HUES48 (cell line): Measurements from ENCODE around the gene DDX27.

Source experiments
- H3K27ac ChIP-seq: one replicate; pipeline ENCODE4 v1.7.0; 2013; ENCODE audit warnings: low read depth, low read length, inconsistent platforms
- H3K27me3 ChIP-seq: 2 replicates; pipeline ENCODE4 v1.6.1; 2013; ENCODE audit warnings: mild to moderate bottlenecking, low read length; ENCODE audit not compliant: control insufficient read depth, insufficient read depth
- H3K36me3 ChIP-seq: 2 replicates; pipeline ENCODE4 v1.6.1; 2013; ENCODE audit warnings: low read length; ENCODE audit not compliant: control insufficient read depth, insufficient read depth
- H3K4me1 ChIP-seq: 2 replicates; pipeline ENCODE4 v1.6.1; 2013; ENCODE audit warnings: mild to moderate bottlenecking, low read length; ENCODE audit not compliant: control insufficient read depth, insufficient read depth
- H3K4me3 ChIP-seq: 2 replicates; pipeline ENCODE4 v1.5.1; 2013; ENCODE audit warnings: mild to moderate bottlenecking, low read depth, low read length
- H3K9ac ChIP-seq: 2 replicates; pipeline ENCODE4 v1.6.1; 2013; ENCODE audit warnings: mild to moderate bottlenecking, low read depth, low read length, moderate library complexity
- H3K9me3 ChIP-seq: 2 replicates; pipeline ENCODE4 v1.6.1; 2013; ENCODE audit warnings: low read length; ENCODE audit not compliant: control insufficient read depth, insufficient read depth

Gene DDX27

GRCh38 chr20:49248879-49249665, 29.9 kb downstream of the DDX27 start:
- Histone ChIP-seq H3K4me1 (no peaks in the 10 kb centered on the region), H3K36me3 (peaks cover 91% of the 10 kb centered on the region), H3K27ac (no peak overlapping the region), H3K27me3 (no peaks in the 10 kb centered on the region), H3K4me3 (no peak overlapping the region), H3K9ac (no peak overlapping the region), H3K9me3 (no peaks in the 10 kb centered on the region)

GRCh38 chr20:49252556-49253350, 33.5 kb downstream of the DDX27 start:
- peaks cover 90% of the 10 kb centered on the region for H3K36me3 ChIP-seq
- no peaks in the 10 kb centered on the region for H3K27me3 ChIP-seq
- no peak overlapping the region for H3K9ac ChIP-seq
- H3K4me1 ChIP-seq = no peaks in the 10 kb centered on the region
- no peaks in the 10 kb centered on the region for H3K9me3 ChIP-seq
- H3K27ac ChIP-seq = no peak overlapping the region
- no peak overlapping the region for H3K4me3 ChIP-seq

- Histone ChIP-seq H3K4me3 (no peak overlapping the region), H3K27me3 (no peaks in the 10 kb centered on the region), H3K9me3 (no peaks in the 10 kb centered on the region), H3K4me1 (no peaks in the 10 kb centered on the region), H3K36me3 (peaks cover 85% of the 10 kb centered on the region), H3K27ac (no peak overlapping the region), H3K9ac (no peak overlapping the region)
Observed at GRCh38 chr20:49256261-49256660, 37.0 kb downstream of the DDX27 start.

GRCh38 chr20:49259284-49259683, 40.1 kb downstream of the DDX27 start:
- Histone ChIP-seq H3K9ac (no peak overlapping the region), H3K36me3 (peaks cover 84% of the 10 kb centered on the region), H3K9me3 (no peaks in the 10 kb centered on the region), H3K4me1 (no peaks in the 10 kb centered on the region), H3K4me3 (no peak overlapping the region), H3K27ac (no peak overlapping the region), H3K27me3 (no peaks in the 10 kb centered on the region)

GRCh38 chr20:49259799-49260198, 40.6 kb downstream of the DDX27 start:
- peaks cover 84% of the 10 kb centered on the region for H3K36me3 ChIP-seq
- no peaks in the 10 kb centered on the region for H3K9me3 ChIP-seq
- no peak overlapping the region for H3K4me3 ChIP-seq
- no peaks in the 10 kb centered on the region for H3K27me3 ChIP-seq
- no peak overlapping the region for H3K27ac ChIP-seq
- no peak overlapping the region for H3K9ac ChIP-seq
- H3K4me1 ChIP-seq = no peaks in the 10 kb centered on the region

- Histone ChIP-seq H3K36me3 (peaks cover 86% of the 10 kb centered on the region), H3K4me1 (no peaks in the 10 kb centered on the region), H3K9ac (no peak overlapping the region), H3K4me3 (no peak overlapping the region), H3K9me3 (no peaks in the 10 kb centered on the region), H3K27ac (no peak overlapping the region), H3K27me3 (no peaks in the 10 kb centered on the region)
Observed at GRCh38 chr20:49260218-49260617, 41.0 kb downstream of the DDX27 start.

GRCh38 chr20:49261173-49261572, 42.0 kb downstream of the DDX27 start:
- Histone ChIP-seq H3K36me3 (peaks cover 86% of the 10 kb centered on the region), H3K27ac (no peak overlapping the region), H3K4me1 (no peaks in the 10 kb centered on the region), H3K4me3 (no peak overlapping the region), H3K27me3 (no peaks in the 10 kb centered on the region), H3K9ac (no peak overlapping the region), H3K9me3 (no peaks in the 10 kb centered on the region)

- Histone ChIP-seq H3K4me1 (no peaks in the 10 kb centered on the region), H3K27me3 (no peaks in the 10 kb centered on the region), H3K9ac (no peak overlapping the region), H3K36me3 (peaks cover 78% of the 10 kb centered on the region), H3K4me3 (no peak overlapping the region), H3K9me3 (no peaks in the 10 kb centered on the region), H3K27ac (no peak overlapping the region)
Observed at GRCh38 chr20:49262444-49262843, 43.2 kb downstream of the DDX27 start.

GRCh38 chr20:49267327-49267726, 48.1 kb downstream of the DDX27 start:
- Histone ChIP-seq H3K27me3 (no peaks in the 10 kb centered on the region), H3K9me3 (no peaks in the 10 kb centered on the region), H3K4me3 (no peak overlapping the region), H3K4me1 (no peaks in the 10 kb centered on the region), H3K27ac (no peak overlapping the region), H3K9ac (no peak overlapping the region), H3K36me3 (peaks cover 79% of the 10 kb centered on the region)

GRCh38 chr20:49268600-49269365, 49.6 kb downstream of the DDX27 start:
- Histone ChIP-seq H3K4me3 (no peak overlapping the region), H3K27me3 (no peaks in the 10 kb centered on the region), H3K4me1 (no peaks in the 10 kb centered on the region), H3K9me3 (no peaks in the 10 kb centered on the region), H3K27ac (no peak overlapping the region), H3K36me3 (peaks cover 79% of the 10 kb centered on the region), H3K9ac (no peak overlapping the region)

GRCh38 chr20:49270177-49270576, 51.0 kb downstream of the DDX27 start:
- H3K9me3 ChIP-seq = no peaks in the 10 kb centered on the region
- H3K4me3 ChIP-seq = no peak overlapping the region
- H3K27me3 ChIP-seq = no peaks in the 10 kb centered on the region
- no peaks in the 10 kb centered on the region for H3K4me1 ChIP-seq
- no peak overlapping the region for H3K27ac ChIP-seq
- H3K36me3 ChIP-seq = peaks cover 74% of the 10 kb centered on the region
- no peak overlapping the region for H3K9ac ChIP-seq
